GM23248 (cell line): ENCODE results near the gene CNIH3. TPM values are rescaled to one million over a fixed set of nuclear protein-coding genes. Genes with fewer than 3 reads are reported as not detected.
A peak's percentile ranks its signal among the peaks of the same experiment; 100 is the strongest.

ENCODE experiments used
- DNase-seq: peaks from one replicate; pipeline ENCODE4 v3.0.0-alpha.2; 2015
- H2AFZ ChIP-seq: fragments of 200-600 bp; sonication (generic); 2 replicates; pipeline ENCODE4 v1.6.1; 2016; ENCODE audit warnings: antibody characterized with exemption
- H3F3A ChIP-seq: fragments of 200-600 bp; sonication (generic); 2 replicates; pipeline ENCODE4 v1.6.1; 2016; ENCODE audit warnings: mild to moderate bottlenecking, antibody characterized with exemption, mixed run types; ENCODE audit not compliant: insufficient read depth
- H3K27ac ChIP-seq: fragments of 200-600 bp; sonication (generic); 2 replicates; pipeline ENCODE4 v1.5.1; 2016; ENCODE audit warnings: mild to moderate bottlenecking
- H3K27me3 ChIP-seq: fragments of 200-600 bp; sonication (generic); replicated peaks from 2 replicates; pipeline ENCODE4 v1.6.1; 2016; ENCODE audit warnings: mild to moderate bottlenecking; ENCODE audit not compliant: insufficient read depth
- H3K36me3 ChIP-seq: fragments of 200-600 bp; sonication (generic); 2 replicates; pipeline ENCODE4 v1.6.1; 2016; ENCODE audit warnings: low read depth, mild to moderate bottlenecking
- H3K4me1 ChIP-seq: fragments of 200-600 bp; sonication (generic); 2 replicates; pipeline ENCODE4 v1.6.1; 2016; ENCODE audit warnings: mild to moderate bottlenecking; ENCODE audit not compliant: insufficient read depth
- H3K4me2 ChIP-seq: fragments of 200-600 bp; sonication (generic); one replicate; pipeline ENCODE4 v1.6.1; 2016; ENCODE audit warnings: mild to moderate bottlenecking; ENCODE audit not compliant: unreplicated experiment
- H3K4me3 ChIP-seq: fragments of 200-600 bp; sonication (generic); 2 replicates; pipeline ENCODE4 v1.5.1; 2016; ENCODE audit warnings: mild to moderate bottlenecking
- H3K79me2 ChIP-seq: fragments of 200-600 bp; sonication (generic); 2 replicates; pipeline ENCODE4 v1.6.1; 2016; ENCODE audit warnings: mild to moderate bottlenecking; ENCODE audit not compliant: insufficient read depth
- H3K9ac ChIP-seq: fragments of 200-600 bp; sonication (generic); 2 replicates; pipeline ENCODE4 v1.6.1; 2016; ENCODE audit warnings: mild to moderate bottlenecking
- H3K9me2 ChIP-seq: fragments of 200-600 bp; sonication (generic); 2 replicates; pipeline ENCODE4 v1.6.1; 2016; ENCODE audit warnings: mixed run types, mild to moderate bottlenecking, moderate library complexity; ENCODE audit not compliant: insufficient read depth
- H3K9me3 ChIP-seq: fragments of 200-600 bp; sonication (generic); one replicate; pipeline ENCODE4 v1.6.1; 2017; ENCODE audit warnings: low read depth
- H4K20me1 ChIP-seq: fragments of 200-600 bp; sonication (generic); 2 replicates; pipeline ENCODE4 v1.6.0; 2016; ENCODE audit not compliant: insufficient read depth
- EZH2 ChIP-seq: fragments of 200-600 bp; sonication (generic); IDR thresholded peaks from 2 replicates; pipeline ENCODE4 v1.6.1; 2018; ENCODE audit warnings: antibody characterized with exemption, mild to moderate bottlenecking; ENCODE audit not compliant: insufficient read depth, poor library complexity, severe bottlenecking
- EZH2phosphoT487 ChIP-seq: fragments of 200-600 bp; sonication (generic); IDR thresholded peaks from 2 replicates; pipeline ENCODE4 v1.6.1; 2018; ENCODE audit warnings: antibody characterized with exemption, moderate library complexity, mild to moderate bottlenecking, low read depth; ENCODE audit not compliant: insufficient read depth
- WGBS, 2 experiments: methylation state at CpG; one replicate each; pipeline ENCODE4 v1.1.6; 2015 to 2017; ENCODE audit warnings: low lambda C conversion rate in 2 of 2, low coverage in 1 of 2; ENCODE audit errors: missing lambda C conversion rate in 2 of 2; 5-methylcytosine and 5-hydroxymethylcytosine counted together
- in situ Hi-C: fragments of 300-500 bp; cut with MboI; formaldehyde crosslinking; loops from 2 replicates; pipeline ENCODE4 v1.15.0; 2020
- polyA plus RNA-seq: library from polyadenylated mRNA; unstranded; fragments of >200 nt; fragmentation: Nextera tagmentation; extraction: Ambion mirVana; gene quantifications from 2 replicates; pipeline ENCODE4 v1.2.1, GENCODE V29; 2016
- total RNA-seq: library from RNA; depleted of rRNA; stranded (reverse); fragments of >200 nt; shearing (Covaris generic); gene quantifications from 2 replicates; pipeline ENCODE4 v1.2.3, GENCODE V29; 2014

CNIH3 gene
- total and polyA plus RNA-seq, 2 experiments from 2014 or later = 4.7 to 6.4 TPM

DNA sequence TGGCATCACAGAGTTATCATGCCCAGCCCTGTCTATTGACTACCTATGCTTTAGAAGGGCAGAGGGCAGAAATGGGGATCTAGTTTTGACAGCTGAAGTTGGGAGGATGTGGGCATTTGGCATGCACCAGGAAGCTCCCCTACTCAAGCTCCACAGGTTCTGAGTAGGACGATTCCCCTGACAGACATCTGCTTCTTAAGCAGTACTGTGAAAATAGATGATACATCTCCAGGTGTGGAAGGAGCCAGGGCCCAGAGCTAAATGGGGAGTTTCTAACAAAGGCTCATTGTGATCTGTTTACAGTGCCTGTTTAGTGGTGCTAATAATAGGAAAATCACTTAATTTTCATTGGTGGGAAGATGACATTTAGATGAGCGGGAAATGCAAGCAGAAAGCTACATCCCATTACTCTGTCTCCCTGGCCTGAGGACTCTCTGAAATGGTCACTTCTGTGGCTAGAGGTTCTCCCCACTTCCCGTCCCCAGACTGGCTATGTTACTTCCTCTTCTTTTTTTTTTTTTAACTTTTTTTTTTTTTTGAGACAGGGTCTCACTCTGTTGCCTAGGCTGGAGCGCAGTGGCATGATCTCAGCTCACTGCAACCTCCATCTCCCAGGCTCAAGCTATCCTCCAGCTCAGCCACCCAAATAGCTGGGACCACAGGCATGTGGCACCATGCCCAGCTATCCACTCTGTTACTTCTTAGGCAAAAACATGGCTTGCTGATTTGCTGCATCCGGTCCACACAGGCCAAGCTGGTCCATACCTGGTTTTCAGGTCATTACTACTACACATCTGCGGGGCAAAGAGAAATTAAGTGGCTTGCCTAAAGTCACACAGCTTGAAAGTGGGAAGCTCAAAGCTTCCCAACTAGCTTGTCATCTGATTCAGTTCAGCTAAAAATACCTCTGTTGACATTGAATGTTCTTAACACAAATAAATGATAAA lies 23.2 kb upstream of the CNIH3 start:
- no peak overlapping the region for H3K9ac ChIP-seq
- H3K36me3 ChIP-seq = no peaks in the 10 kb centered on the region
- no peaks in the 10 kb centered on the region for H3K79me2 ChIP-seq
- H3K27ac ChIP-seq = no peak overlapping the region
- peak; percentile 84 for DNase-seq
- H3F3A ChIP-seq = peaks cover 3% of the 10 kb centered on the region; the same call in 1 of the 2 replicates
- WGBS, 2 experiments = 68 to 76% methylated on average over 5 to 6 of the region's 6 CpGs
- H3K4me2 ChIP-seq = no peak overlapping the region
- no peak overlapping the region for H3K4me3 ChIP-seq
- no peaks in the 10 kb centered on the region for H4K20me1 ChIP-seq
- H3K9me3 ChIP-seq = no peaks in the 10 kb centered on the region
- TF ChIP-seq EZH2 (no peak), EZH2phosphoT487 (no peak)
- H3K4me1 ChIP-seq = peaks cover 8% of the 10 kb centered on the region
- H2AFZ ChIP-seq = no peak overlapping the region
- in situ Hi-C loops = no loop called here
- H3K27me3 ChIP-seq = no peaks in the 10 kb centered on the region
- no peaks in the 10 kb centered on the region; the same call in 1 of the 2 replicates for H3K9me2 ChIP-seq

DNA sequence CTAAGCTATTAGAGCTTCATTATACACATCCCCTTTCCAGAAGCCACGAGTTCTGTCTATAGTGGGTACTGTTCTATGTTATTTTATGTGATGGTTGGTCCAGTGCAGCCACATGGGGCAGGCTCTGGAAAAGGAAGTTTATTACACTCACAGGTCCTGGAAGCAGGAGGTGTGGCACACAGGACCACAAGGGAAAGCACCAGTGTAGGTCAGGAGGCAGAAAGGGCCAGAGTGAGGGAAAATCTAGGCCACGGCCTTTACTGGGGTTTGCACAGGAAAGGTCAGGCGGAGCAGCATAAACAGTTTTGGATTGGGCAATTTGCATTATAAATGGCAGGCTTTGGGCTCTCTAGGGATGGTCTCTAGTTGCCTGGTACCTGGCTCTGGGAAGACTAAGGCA lies 21.8 kb upstream of the CNIH3 start:
- H3K9me2 ChIP-seq = no peaks in the 10 kb centered on the region; the same call in 1 of the 2 replicates
- TF ChIP-seq EZH2phosphoT487 (no peak), EZH2 (no peak)
- no peaks in the 10 kb centered on the region for H3K36me3 ChIP-seq
- no peak overlapping the region for H2AFZ ChIP-seq
- no peak overlapping the region for H3K27ac ChIP-seq
- H4K20me1 ChIP-seq = no peaks in the 10 kb centered on the region
- DNase-seq = no peak
- no peak overlapping the region for H3K4me2 ChIP-seq
- no peaks in the 10 kb centered on the region for H3K9me3 ChIP-seq
- in situ Hi-C loops = no loop called here
- peaks cover 3% of the 10 kb centered on the region; the same call in 1 of the 2 replicates for H3F3A ChIP-seq
- H3K4me1 ChIP-seq = peaks cover 8% of the 10 kb centered on the region
- no peak overlapping the region for H3K9ac ChIP-seq
- no peak overlapping the region for H3K4me3 ChIP-seq
- H3K79me2 ChIP-seq = no peaks in the 10 kb centered on the region
- 91 to 98% methylated on average over 3 of the region's 3 CpGs for WGBS, 2 experiments
- no peaks in the 10 kb centered on the region for H3K27me3 ChIP-seq

DNA sequence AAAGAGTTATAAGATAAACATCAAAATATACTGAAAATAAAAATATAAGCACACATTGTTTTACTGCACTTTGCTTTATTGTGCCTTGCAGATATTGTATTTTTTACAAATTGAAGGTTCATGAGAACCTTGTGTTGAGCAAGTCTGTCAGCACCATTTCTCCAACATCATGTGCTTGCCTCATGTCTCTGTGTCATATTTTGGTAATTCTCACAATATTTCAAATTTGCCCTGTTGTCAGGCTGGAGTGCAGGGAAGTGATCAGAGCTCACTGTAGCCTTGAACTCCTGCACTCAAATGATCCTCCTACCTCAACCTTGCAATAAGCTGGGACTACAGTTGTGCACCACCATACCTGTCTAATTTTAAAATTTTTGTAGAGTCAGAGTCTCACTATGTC lies 21.3 kb upstream of the CNIH3 start:
- H3K9me2 ChIP-seq = no peaks in the 10 kb centered on the region; the same call in 1 of the 2 replicates
- in situ Hi-C loops = no loop called here
- no peak overlapping the region for H2AFZ ChIP-seq
- H3K27me3 ChIP-seq = no peaks in the 10 kb centered on the region
- no peaks in the 10 kb centered on the region for H3K9me3 ChIP-seq
- no peaks in the 10 kb centered on the region for H3K36me3 ChIP-seq
- H3K4me3 ChIP-seq = no peak overlapping the region
- peaks cover 8% of the 10 kb centered on the region for H3K4me1 ChIP-seq
- peaks cover 3% of the 10 kb centered on the region; the same call in 1 of the 2 replicates for H3F3A ChIP-seq
- H3K79me2 ChIP-seq = no peaks in the 10 kb centered on the region
- no peak for TF ChIP-seq EZH2phosphoT487
- H3K4me2 ChIP-seq = no peak overlapping the region
- H4K20me1 ChIP-seq = no peaks in the 10 kb centered on the region
- DNase-seq = no peak
- no peak overlapping the region for H3K27ac ChIP-seq
- no peak overlapping the region for H3K9ac ChIP-seq

DNA sequence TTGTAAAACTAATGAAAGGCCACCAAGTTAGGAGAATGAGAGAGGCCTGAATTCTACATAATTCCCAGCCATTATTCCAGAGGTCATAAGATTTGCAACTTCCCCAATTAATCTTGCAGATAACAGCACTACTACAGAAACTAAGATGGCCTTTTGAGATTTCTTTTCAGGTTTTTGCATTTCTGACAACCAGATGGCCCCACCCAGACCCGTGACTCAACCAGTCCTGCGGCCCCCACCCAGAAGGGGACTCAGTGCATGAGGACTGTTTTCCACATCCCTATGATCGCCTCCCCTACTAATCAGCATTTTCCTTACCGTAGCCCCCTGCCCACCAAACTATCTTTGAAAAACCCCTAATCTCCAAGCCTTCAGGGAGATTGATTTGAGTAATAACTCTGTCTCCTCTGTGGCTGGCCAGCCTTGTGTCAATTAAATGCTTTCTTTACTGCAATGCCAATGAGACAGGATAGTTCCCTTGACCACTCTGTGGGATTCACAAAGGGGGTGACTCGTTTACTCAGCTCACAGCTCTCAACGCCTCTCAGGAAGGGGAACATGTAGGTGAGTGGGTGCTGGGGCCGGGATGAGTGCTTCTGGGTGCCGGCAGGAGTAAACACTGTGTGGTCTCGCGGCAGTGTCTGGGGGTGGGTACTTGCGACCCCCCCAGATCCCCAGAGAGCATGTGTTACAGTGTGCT lies 10.5 kb upstream of the CNIH3 start:
- TF ChIP-seq EZH2phosphoT487 (no peak), EZH2 (no peak)
- Histone ChIP-seq H3K9me2 (no peaks in the 10 kb centered on the region), H3K9ac (no peak overlapping the region), H2AFZ (no peak overlapping the region), H3K4me2 (no peak overlapping the region), H3K4me3 (no peak overlapping the region), H3K27ac (no peak overlapping the region), H3K79me2 (no peaks in the 10 kb centered on the region), H3K27me3 (no peaks in the 10 kb centered on the region), H3K36me3 (no peaks in the 10 kb centered on the region), H3K4me1 (no peaks in the 10 kb centered on the region), H4K20me1 (no peaks in the 10 kb centered on the region), H3K9me3 (no peaks in the 10 kb centered on the region), H3F3A (no peaks in the 10 kb centered on the region)
- 88% methylated on average over 11 of the region's 11 CpGs for WGBS, 2 experiments
- DNase-seq = no peak
- in situ Hi-C loops = no loop called here
